K562 (cell line): Measurements from ENCODE around the gene ARMH1. TPM values are rescaled to one million over a fixed set of nuclear protein-coding genes. Genes with fewer than 3 reads are reported as not detected.

Source experiments
- ATAC-seq: fragments of 200-7000 bp; cut with Tn5 transposase; 3 replicates; pipeline ENCODE4 v1.9.1; 2020; ENCODE audit warnings: moderate library complexity
- BruUV-seq: library from RNA; stranded (reverse); fragments of 400-500 nt; replicated peaks from 2 replicates; lab custom pipeline; 2021; lab: Mats Ljungman, UMichigan
- CTCF ChIA-PET: fragments of 300-600 bp; formaldehyde crosslinking; extraction: SDS; loops from one replicate; lab custom pipeline; 2021; ENCODE audit warnings: low intra/inter-chr PET ratio; lab: Yijun Ruan, JAX
- POLR2A ChIA-PET: fragments of 300-600, 350-650 bp; sonication (Branson Sonifier 250); formaldehyde crosslinking; extraction: SDS; loops from one replicate; lab custom pipeline; 2021; ENCODE audit warnings: antibody characterized with exemption, inconsistent platforms; lab: Yijun Ruan, JAX
- DNase-seq, 4 experiments: peaks; one replicate each; pipeline versions ENCODE4 v3.0.0 to v3.0.0-alpha.2; 2011 to 2018; ENCODE audit warnings: low spot score in 3 of 4, mixed read lengths in 3 of 4; ENCODE audit errors: extremely low read depth in 1 of 4
- FAIRE-seq: peaks from 2 replicates; lab custom pipeline; 2011; peaks lifted over from hg19 to GRCh38; lab: Jason Lieb, UNC
- H2AFZ ChIP-seq: 2 replicates; pipeline ENCODE4 v1.6.0; 2011; ENCODE audit warnings: low read depth, low read length, control low read depth, inconsistent platforms
- H3K27ac ChIP-seq: fragments of 200-600 bp; 3 replicates; pipeline ENCODE4 v1.8.0; 2011; ENCODE audit warnings: low read depth, mild to moderate bottlenecking, control low read depth, inconsistent platforms, low read length, moderate library complexity, mixed read lengths; ENCODE audit errors: extremely low read depth
- H3K27me3 ChIP-seq, 2 experiments: fragments of 300-600 bp in 1 of 2; 2 replicates in 1 of 2; 3 replicates in 1 of 2; pipeline versions ENCODE4 v1.6.0 to v1.8.0; 2011; ENCODE audit warnings: inconsistent platforms in 2 of 2, low read length in 2 of 2, mild to moderate bottlenecking in 1 of 2, mixed read lengths in 1 of 2, moderate library complexity in 1 of 2; ENCODE audit not compliant: control insufficient read depth in 2 of 2, insufficient read depth in 2 of 2
- H3K36me3 ChIP-seq: fragments of 300-600 bp; 3 replicates; pipeline ENCODE4 v1.8.0; 2011; ENCODE audit warnings: mild to moderate bottlenecking, low read length, inconsistent platforms; ENCODE audit not compliant: control insufficient read depth, insufficient read depth
- H3K4me1 ChIP-seq, 2 experiments: fragments of 200-600 bp in 1 of 2; replicated peaks in 1 of 2; 2 replicates in 1 of 2; 3 replicates in 1 of 2; pipeline versions ENCODE4 v1.5.1 to v1.8.0; 2011; ENCODE audit warnings: inconsistent platforms in 2 of 2, low read length in 2 of 2, mild to moderate bottlenecking in 1 of 2, mixed read lengths in 1 of 2, moderate library complexity in 1 of 2; ENCODE audit not compliant: control insufficient read depth in 2 of 2, insufficient read depth in 2 of 2
- H3K4me2 ChIP-seq: 2 replicates; pipeline ENCODE4 v1.6.1; 2011; ENCODE audit warnings: low read length, control low read depth, inconsistent platforms, mixed read lengths; ENCODE audit not compliant: insufficient read depth
- H3K4me3 ChIP-seq: fragments of 200-600 bp; sonication (generic), shearing (Covaris generic); 2 replicates; pipeline ENCODE4 v1.5.1; 2016; ENCODE audit warnings: control low read depth, inconsistent platforms
- H3K79me2 ChIP-seq: fragments of 200-600 bp; 3 replicates; pipeline ENCODE4 v1.8.0; 2011; ENCODE audit warnings: low read length, inconsistent platforms; ENCODE audit not compliant: control insufficient read depth, insufficient read depth
- H3K9ac ChIP-seq, 2 experiments: 2 replicates each; pipeline versions ENCODE4 v1.6.0 to v1.6.1; 2011; ENCODE audit warnings: low read depth in 2 of 2, low read length in 2 of 2, control low read depth in 1 of 2, inconsistent platforms in 1 of 2, mild to moderate bottlenecking in 1 of 2, mixed read lengths in 1 of 2; ENCODE audit not compliant: insufficient read depth in 1 of 2
- H3K9me1 ChIP-seq: one replicate; pipeline ENCODE4 v1.6.0; 2011; ENCODE audit warnings: inconsistent platforms, mild to moderate bottlenecking, low read length, moderate library complexity; ENCODE audit not compliant: control insufficient read depth, insufficient read depth
- H3K9me3 ChIP-seq: replicated peaks from 2 replicates; pipeline ENCODE4 v1.5.1; 2011; ENCODE audit warnings: low read depth, low read length, inconsistent platforms; ENCODE audit not compliant: control insufficient read depth, insufficient read depth
- H4K20me1 ChIP-seq: replicated peaks from 2 replicates; pipeline ENCODE4 v1.6.1; 2011; ENCODE audit warnings: low read length, inconsistent platforms, mixed read lengths; ENCODE audit not compliant: control insufficient read depth, insufficient read depth
- NFIC ChIP-seq: fragments of 450-650 bp; IDR thresholded peaks from 2 replicates; pipeline ENCODE4 v1.6.1; 2017; ENCODE audit warnings: mild to moderate bottlenecking, inconsistent platforms
- TFE3 ChIP-seq: fragments of 450-650 bp; formaldehyde crosslinking; IDR thresholded peaks from 2 replicates; pipeline ENCODE4 v1.4.0; 2020; ENCODE audit warnings: mild to moderate bottlenecking, mixed read lengths
- ZNF592 ChIP-seq: fragments of 450-650 bp; IDR thresholded peaks from 2 replicates; pipeline ENCODE4 v1.6.1; 2017; ENCODE audit warnings: antibody characterized with exemption, mild to moderate bottlenecking
- WGBS: fragments of 100-300 bp; shearing (Covaris generic); methylation state at CpG from one replicate; pipeline ENCODE4 v1.1.6; 2016; ENCODE audit warnings: low coverage, mixed read lengths; ENCODE audit not compliant: insufficient coverage; ENCODE audit errors: missing lambda C conversion rate; 5-methylcytosine and 5-hydroxymethylcytosine counted together
- in situ Hi-C: fragments of 300-500 bp; cut with MboI; formaldehyde crosslinking; loops from 4 replicates; pipeline ENCODE4 v1.15.0; 2018; ENCODE audit warnings: inconsistent platforms, mixed read lengths
- intact Hi-C: fragments of 100-400 bp; cut with micrococcal nuclease; formaldehyde crosslinking; loops from 2 replicates; pipeline ENCODE4 v1.14.2; 2022
- polyA plus RNA-seq, 8 experiments: library from polyadenylated mRNA; depleted of rRNA in 4 of 8; stranded (reverse) in 5 of 8; unstranded in 3 of 8; fragments of >200 nt; fragmentation: Nextera tagmentation in 2 of 8; fragmentation: Illumina TruSeq in 1 of 8; extraction: Ambion mirVana in 2 of 8; extraction: Trizol in 1 of 8; gene quantifications; 2 replicates each; pipeline versions ENCODE4 v1.2.1 to v1.2.3, GENCODE V29; 2011 to 2014; ENCODE audit warnings: inconsistent platforms in 1 of 8, missing spikeins in 1 of 8
- total RNA-seq, 7 experiments: library from RNA; depleted of rRNA in 6 of 7; stranded (reverse); fragments of >200 nt in 6 of 7; fragmentation: Illumina TruSeq in 2 of 7; extraction: Trizol in 2 of 7; gene quantifications; 2 replicates each; pipeline versions ENCODE4 v1.2.1 to v1.2.3, GENCODE V29; 2011 to 2021; ENCODE audit warnings: low replicate concordance in 1 of 7

The ARMH1 gene
- total and polyA plus RNA-seq, 9 of the 15 experiments (the other 6 are each of a cell fraction or from before 2014, with no cell fraction given): 0.41 TPM; not detected in 8

- Histone ChIP-seq H3K79me2 (no peaks in the 10 kb centered on the region), H2AFZ (peak overlapping the region; percentile 69), H3K27ac (no peak overlapping the region), H4K20me1 (no peaks in the 10 kb centered on the region), H3K9ac (no peak overlapping the region), H3K4me2 (no peak overlapping the region), H3K27me3 (no peaks in the 10 kb centered on the region), H3K36me3 (no peaks in the 10 kb centered on the region), H3K9me3 (no peaks in the 10 kb centered on the region), H3K9me1 (no peaks in the 10 kb centered on the region), H3K4me1 (peaks cover 16% of the 10 kb centered on the region in 2 experiments), H3K4me3 (no peak overlapping the region)
- no TSS peak for BruUV-seq
- no peak for TF ChIP-seq TFE3
- 0 out of 2 replicates have a peak, but pooled peaks have one; percentile 14 for TF ChIP-seq ZNF592
- peak; percentile 13; the same call in 1 of the 2 replicates for TF ChIP-seq NFIC
- 54% methylated on average over 1 of the region's 1 CpG for WGBS
- no peak for ATAC-seq
- FAIRE-seq: no peak
- CTCF ChIA-PET: no interaction called here
- intact Hi-C loops: loop anchor here (5.0 kb wide), 2 partner anchors 569 to 759 kb away; partner anchors contain the start of gene TESK2
- POLR2A ChIA-PET: interaction anchor here (1.0 to 9.5 kb wide), 4 partner anchors 13 to 86 kb away, joined by 3 to 328 read pairs (median 54); partner anchors contain the start of gene RPS8
- DNase-seq: no peak
- in situ Hi-C loops: loop anchor here (5.0 kb wide), 1 partner anchor 89 kb away; no protein-coding TSS in a partner anchor
Measured at GRCh38 chr1:44733365-44733764, 58.9 kb downstream of the ARMH1 start.
